ENCODE measurements around the gene ASCL2.

ASCL2 gene

GRCh38 chr11:2307501-2308331, 37.3 kb upstream of the ASCL2 start:
- no peak for DNase-seq

DNA sequence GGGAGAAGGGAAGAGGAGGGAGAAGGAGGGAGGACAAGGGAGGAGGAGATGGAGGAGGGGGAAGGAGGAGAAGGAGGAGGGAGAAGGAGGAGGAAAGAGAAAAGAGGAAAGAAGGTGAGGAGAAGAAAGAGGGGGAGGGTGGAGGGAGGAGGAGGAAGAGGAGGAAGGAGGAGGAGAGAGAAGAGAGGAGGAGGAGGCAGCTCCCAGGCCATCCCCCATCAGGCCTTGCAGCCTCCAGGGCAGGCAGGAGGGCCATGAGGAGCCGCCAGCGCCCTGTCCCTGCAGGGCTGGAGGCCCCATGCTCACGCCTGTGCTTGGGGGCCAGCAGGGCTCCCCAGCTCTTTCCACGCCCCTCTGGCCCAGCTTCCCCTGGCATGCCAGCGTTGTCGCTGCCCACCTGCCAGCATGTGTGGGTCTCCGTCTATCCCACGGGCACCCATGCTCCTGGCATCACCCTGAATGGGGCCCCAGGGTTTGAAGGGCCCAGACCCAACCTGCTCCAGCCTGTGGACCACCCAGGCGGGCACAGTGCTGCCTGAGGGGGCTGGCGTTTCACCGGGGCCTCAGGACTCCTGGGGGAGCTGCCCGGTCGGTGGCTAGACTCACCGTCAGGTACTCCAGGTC, 36.6 kb upstream of the ASCL2 start:
- peak; percentile 73 for DNase-seq

- peak; percentile 95 for DNase-seq
These were observed 36.0 kb upstream of the ASCL2 start for GRCh38 chr11:2306452-2306823.

DNA sequence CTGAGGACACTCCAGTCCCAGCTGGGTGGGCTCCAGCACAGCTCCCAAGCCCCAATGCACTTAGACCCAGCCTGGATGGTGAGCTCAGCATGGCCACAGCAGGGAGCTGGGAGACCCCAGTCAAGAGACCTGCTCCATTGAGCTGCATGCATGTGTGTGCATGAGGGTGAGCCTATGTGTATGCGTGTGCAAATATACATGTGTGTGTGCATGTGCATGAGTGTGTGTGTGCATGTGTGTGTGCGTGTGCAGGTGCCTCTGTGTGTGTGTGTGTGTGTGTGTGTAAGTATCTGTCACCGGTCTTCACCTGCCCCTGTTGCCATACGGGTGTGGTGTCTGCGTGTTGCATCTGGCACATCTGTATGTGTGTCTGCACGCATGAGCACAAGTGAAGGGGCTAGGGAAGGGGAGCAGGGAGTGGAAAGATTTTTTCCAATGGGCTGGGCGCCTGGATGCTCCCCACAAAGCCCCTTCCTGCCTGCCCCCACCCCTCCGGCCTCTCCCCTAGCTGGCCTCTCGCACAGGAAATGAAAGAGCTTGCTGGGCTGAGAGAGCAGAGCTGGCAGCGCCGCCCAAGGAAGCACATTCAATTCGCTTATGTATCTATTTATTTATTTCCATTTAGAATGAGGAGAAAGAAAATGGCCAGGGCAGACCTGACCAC, 35.5 kb upstream of the ASCL2 start:
- peak; percentile 92 for DNase-seq

DNA sequence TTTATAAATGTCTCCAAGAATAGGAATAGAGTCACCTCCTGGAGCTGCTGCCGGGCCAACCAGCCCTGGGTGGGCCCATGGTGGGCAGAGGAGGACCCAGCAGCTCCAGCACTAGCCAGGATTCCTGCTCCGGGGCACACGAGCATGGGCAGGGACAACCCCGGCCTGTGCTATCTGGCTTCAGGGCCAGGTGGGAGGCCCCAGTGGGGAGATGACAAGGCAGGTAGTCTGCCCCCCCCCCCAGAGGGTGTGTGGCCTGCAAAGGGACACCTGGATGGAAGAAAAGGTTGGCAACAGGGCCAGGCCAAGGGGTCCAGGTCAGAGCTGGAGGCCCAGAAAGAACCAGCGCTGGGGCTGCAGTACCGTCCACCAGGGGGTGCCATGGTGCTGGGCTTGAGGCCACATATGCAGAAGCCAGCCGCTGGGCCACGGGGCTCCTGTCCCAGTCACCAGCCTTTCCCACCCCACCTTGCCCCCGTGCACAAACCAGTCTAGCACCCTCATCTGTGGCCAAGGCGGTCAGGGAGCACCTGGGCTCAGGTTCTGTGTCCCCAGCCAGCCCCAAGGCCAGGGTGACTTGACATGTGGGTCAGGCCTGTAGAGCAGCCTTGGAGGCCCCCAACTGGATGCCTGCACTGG, 34.9 kb upstream of the ASCL2 start:
- peak; percentile 89 for DNase-seq

GRCh38 chr11:2304506-2305139, 34.2 kb upstream of the ASCL2 start:
- DNase-seq: no peak

- peak; percentile 49 for DNase-seq
These were observed 33.5 kb upstream of the ASCL2 start for GRCh38 chr11:2303627-2304505.

DNA sequence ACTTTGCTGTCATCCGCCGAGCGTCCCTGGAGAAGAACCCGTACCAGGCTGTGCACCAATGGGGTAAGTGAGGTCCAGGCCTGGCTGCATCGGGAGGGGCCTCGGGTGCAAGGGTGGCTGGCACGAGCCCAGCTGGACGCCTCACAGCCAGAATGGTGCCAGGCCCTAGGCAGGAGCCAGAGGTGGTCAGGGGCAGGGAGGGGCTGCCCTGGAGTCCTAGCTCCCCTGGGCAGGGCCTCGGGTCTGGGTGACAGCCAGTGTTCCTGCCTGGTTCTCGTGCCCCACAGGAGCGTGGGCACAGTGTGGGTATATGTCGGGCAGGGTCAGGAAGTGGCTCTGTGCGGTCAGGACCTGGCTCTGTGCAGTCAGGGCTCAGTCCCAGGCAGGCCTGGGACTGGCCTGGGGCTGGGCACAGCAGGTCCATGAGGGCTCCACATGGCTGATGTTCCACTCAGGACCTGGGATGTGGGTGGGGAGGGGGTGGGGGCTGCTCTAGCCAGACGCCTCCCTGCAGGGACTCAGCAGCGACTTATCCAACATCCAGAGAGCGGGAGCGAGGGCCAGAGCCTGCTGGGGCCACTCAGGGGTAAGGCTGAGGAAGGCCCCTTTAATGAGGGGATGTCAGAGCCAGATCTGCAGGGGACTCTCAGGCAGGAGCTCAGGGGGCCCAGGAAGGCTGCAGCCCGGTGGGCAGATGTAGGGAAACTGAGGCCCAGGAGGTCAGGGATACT, 32.7 kb upstream of the ASCL2 start:
- no peak for DNase-seq

- DNase-seq: peak; percentile 60
These were observed 32.0 kb upstream of the ASCL2 start for GRCh38 chr11:2302306-2302895.

DNA sequence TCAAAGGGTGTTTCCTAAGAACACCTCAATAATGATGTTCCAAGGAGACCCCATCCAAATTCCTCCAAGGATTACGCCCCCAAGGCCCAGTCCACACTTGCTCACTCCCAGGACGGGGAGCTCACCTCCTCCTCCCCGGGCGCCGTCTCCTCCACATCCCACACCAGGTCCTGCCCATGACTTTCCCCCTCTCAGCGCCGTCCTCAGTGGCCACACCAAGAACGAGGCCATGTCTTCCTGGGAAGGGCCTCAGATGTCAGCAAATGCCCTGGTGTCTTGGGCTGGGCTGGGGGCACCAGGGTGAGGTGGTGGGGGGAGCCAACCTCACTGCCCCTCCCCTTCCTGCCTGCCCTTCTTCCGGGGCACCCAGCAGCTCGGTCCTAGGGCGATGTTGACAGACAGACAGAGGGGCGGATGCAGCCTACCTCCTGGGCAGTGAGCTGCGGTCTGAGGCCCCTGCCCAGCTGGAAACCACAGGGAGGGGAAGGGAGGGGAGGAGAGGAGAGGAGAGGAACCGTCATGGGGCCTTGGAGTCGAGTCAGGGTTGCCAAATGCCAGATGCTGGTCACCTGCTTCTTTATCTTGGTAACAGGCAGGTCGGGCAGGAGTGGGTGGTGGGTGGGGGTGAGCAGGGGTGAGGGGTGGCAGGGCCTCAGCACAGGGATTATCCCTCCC, 31.4 kb upstream of the ASCL2 start, which contains the start of the genes C11orf21 and TSPAN32:
Gene C11orf21, minus strand, starts transcription at position 288 of the 675 bp plus-strand sequence. Its CDS starts 110 bp downstream, at position 178.
Gene TSPAN32, plus strand, starts transcription at position 383 of the 675 bp plus-strand sequence. Its CDS starts 137 bp downstream, at position 520.
- DNase-seq: peak; percentile 66

GRCh38 chr11:2300936-2301630, 30.7 kb upstream of the ASCL2 start:
- peak; percentile 50 for DNase-seq

GRCh38 chr11:2300290-2300935, 30.0 kb upstream of the ASCL2 start:
- DNase-seq: peak; percentile 43

DNA sequence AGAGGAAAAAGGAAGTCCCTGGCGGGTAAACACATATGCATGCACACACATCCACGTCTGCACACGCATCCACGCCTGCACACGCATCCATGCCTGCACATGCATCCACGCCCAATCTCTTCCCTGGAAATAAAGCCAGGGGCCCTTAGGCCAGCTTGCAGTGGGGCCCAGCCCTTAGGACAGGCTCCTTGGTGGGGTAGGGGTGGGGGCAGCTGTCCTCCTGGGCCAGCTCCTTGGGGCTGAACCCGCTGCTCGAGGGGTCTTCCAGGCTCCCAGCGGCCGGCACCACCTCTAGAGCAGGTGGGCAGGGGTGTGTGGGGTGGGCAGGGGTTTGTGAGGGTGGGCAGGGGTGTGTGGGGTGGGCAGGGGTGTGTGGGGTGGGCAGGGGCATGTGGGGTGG, 29.4 kb upstream of the ASCL2 start:
- no peak for DNase-seq

- peak; percentile 50 for DNase-seq
These were observed 28.7 kb upstream of the ASCL2 start for GRCh38 chr11:2298795-2299761.

DNA sequence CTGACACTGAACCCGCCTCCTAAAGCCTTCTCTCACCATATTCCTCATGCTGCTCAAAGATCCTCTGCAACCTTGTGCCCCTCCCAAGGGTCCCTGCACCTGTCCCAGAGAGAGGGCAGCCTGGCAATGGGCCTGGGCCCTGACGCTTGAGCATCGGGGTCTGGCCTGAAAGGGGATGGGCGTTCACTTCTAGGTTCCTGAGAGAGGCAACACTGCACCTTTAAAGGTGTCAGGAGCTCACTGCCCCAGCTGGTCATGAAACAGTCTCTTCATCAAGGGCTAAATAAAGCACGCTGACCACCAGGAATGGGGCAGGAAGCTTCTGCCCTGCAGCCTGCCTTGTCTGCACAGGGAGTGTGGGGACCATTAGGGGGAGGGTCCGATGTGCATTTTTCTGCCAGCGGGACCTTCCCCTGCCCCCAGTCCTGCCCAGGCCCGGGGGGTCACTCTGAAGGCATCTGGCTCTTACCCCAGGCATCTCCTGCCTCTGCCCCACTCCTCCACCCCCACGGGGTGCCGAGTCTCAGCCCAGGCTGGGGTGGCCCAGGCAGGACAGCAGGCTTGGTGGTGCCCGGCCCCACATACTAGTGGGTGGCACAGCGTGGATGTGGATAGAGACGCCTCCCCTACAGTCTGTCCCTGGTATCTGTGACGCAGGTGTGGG, 27.9 kb upstream of the ASCL2 start:
- DNase-seq: peak; percentile 35

- DNase-seq: peak; percentile 12
These were observed 27.2 kb upstream of the ASCL2 start for GRCh38 chr11:2297623-2298030.

Data from right forelimb (tissue), 1 donor.